AG09309 (cell line): ENCODE results near the gene CDK14.
A peak's percentile ranks its signal among the peaks of the same experiment; 100 is the strongest.

Experiments used
- DNase-seq: peaks from one replicate; pipeline ENCODE4 v3.0.0-alpha.2; 2010; ENCODE audit warnings: low read depth
- H3K4me3 ChIP-seq: 2 replicates; pipeline ENCODE4 v1.5.1; 2011; ENCODE audit warnings: mild to moderate bottlenecking, low read depth, low read length, moderate library complexity; ENCODE audit not compliant: control insufficient read depth
- CTCF ChIP-seq: IDR thresholded peaks from 2 replicates; pipeline ENCODE4 v1.5.1; 2011; ENCODE audit warnings: mild to moderate bottlenecking, low read depth, low read length, inconsistent platforms; ENCODE audit not compliant: insufficient read depth, control insufficient read depth; ENCODE audit errors: missing control alignments

The CDK14 gene

GRCh38 chr7:90933041-90933440, 336.9 kb downstream of the CDK14 start:
- H3K4me3 ChIP-seq: no peak overlapping the region
- no peak for TF ChIP-seq CTCF
- DNase-seq: no peak

GRCh38 chr7:90933984-90934383, 337.9 kb downstream of the CDK14 start:
- no peak overlapping the region for H3K4me3 ChIP-seq
- TF ChIP-seq CTCF: no peak
- DNase-seq: no peak

- H3K4me3 ChIP-seq: no peak overlapping the region
- no peak for TF ChIP-seq CTCF
- no peak for DNase-seq
Measured at GRCh38 chr7:90938371-90938770, 342.2 kb downstream of the CDK14 start.

GRCh38 chr7:90939666-90940065, 343.5 kb downstream of the CDK14 start:
- no peak for DNase-seq
- H3K4me3 ChIP-seq: no peak overlapping the region
- no peak for TF ChIP-seq CTCF

- no peak for TF ChIP-seq CTCF
- no peak overlapping the region for H3K4me3 ChIP-seq
- DNase-seq: no peak
Measured at GRCh38 chr7:90944021-90944420, 347.9 kb downstream of the CDK14 start.

- no peak for TF ChIP-seq CTCF
- no peak overlapping the region for H3K4me3 ChIP-seq
- DNase-seq: peak; percentile 34
Measured at GRCh38 chr7:90945104-90945787, 349.1 kb downstream of the CDK14 start.
